ENCODE measurements around the gene PAFAH2. TPM values are rescaled to one million over a fixed set of nuclear protein-coding genes. Genes with fewer than 3 reads are reported as not detected.
A peak's percentile ranks its signal among the peaks of the same experiment; 100 is the strongest.
"Not testable (repeated sequence)": the region's sequence is repeated elsewhere in the genome, so short reads cannot be mapped to it uniquely, and the experiment has no call there.

Gene PAFAH2
- total and polyA plus RNA-seq, 8 donors = 0.58 to 25.5 (median 13.0) TPM

DNA sequence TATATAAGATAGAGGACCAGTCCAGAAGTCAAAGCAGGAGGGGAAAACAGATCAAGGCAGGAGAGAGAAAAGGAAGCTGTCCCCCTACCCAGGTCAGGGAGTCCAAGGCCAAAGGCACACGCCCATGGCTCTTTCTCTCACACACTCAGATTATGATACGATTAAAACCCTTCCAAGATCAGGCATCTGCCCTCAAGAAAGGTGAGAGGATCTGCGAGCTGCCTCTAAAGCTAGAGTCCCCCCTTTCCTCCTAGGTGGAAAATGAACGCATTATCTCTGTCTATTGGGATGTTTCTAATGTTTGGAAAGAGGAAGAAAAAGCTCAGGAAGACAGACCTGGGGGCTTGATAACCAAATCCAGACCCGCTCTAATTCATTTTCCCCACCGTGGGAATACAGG is 7.6 kb downstream of the PAFAH2 start:
- TF ChIP-seq POLR2AphosphoS5 (IDR thresholded peaks at IDR 0.05) = no peak
- TF ChIP-seq EP300 (IDR thresholded peaks at IDR 0.05) = no peak
- TF ChIP-seq POLR2A (IDR thresholded peaks at IDR 0.05) = no peak
- TF ChIP-seq, protein P1, sequence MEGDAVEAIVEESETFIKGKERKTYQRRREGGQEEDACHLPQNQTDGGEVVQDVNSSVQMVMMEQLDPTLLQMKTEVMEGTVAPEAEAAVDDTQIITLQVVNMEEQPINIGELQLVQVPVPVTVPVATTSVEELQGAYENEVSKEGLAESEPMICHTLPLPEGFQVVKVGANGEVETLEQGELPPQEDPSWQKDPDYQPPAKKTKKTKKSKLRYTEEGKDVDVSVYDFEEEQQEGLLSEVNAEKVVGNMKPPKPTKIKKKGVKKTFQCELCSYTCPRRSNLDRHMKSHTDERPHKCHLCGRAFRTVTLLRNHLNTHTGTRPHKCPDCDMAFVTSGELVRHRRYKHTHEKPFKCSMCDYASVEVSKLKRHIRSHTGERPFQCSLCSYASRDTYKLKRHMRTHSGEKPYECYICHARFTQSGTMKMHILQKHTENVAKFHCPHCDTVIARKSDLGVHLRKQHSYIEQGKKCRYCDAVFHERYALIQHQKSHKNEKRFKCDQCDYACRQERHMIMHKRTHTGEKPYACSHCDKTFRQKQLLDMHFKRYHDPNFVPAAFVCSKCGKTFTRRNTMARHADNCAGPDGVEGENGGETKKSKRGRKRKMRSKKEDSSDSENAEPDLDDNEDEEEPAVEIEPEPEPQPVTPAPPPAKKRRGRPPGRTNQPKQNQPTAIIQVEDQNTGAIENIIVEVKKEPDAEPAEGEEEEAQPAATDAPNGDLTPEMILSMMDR (IDR thresholded peaks at IDR 0.05) = no peak
- H3K4me3 ChIP-seq = peak overlapping the region in 2 of 4 donors; percentile 14 to 19
- H3K27ac ChIP-seq = peak overlapping the region in 2 of 5 donors; percentile 8 to 11
- intact Hi-C loops (cut with DNase I; ENCODE audit: low total_unique reads) = no loop called here
- DNase-seq = no peak
- peaks cover 0 to 20% (median 11%) of the 10 kb centered on the region in 4 donors for H3K4me1 ChIP-seq
- H3K27me3 ChIP-seq = no peaks in the 10 kb centered on the region
- H3K36me3 ChIP-seq = peaks cover 6 to 54% (median 51%) of the 10 kb centered on the region in 4 donors
- WGBS, 5 donors = 71 to 80% (median 74%) methylated on average over 6 of the region's 6 CpGs
- no peaks in the 10 kb centered on the region for H3K9me3 ChIP-seq

DNA sequence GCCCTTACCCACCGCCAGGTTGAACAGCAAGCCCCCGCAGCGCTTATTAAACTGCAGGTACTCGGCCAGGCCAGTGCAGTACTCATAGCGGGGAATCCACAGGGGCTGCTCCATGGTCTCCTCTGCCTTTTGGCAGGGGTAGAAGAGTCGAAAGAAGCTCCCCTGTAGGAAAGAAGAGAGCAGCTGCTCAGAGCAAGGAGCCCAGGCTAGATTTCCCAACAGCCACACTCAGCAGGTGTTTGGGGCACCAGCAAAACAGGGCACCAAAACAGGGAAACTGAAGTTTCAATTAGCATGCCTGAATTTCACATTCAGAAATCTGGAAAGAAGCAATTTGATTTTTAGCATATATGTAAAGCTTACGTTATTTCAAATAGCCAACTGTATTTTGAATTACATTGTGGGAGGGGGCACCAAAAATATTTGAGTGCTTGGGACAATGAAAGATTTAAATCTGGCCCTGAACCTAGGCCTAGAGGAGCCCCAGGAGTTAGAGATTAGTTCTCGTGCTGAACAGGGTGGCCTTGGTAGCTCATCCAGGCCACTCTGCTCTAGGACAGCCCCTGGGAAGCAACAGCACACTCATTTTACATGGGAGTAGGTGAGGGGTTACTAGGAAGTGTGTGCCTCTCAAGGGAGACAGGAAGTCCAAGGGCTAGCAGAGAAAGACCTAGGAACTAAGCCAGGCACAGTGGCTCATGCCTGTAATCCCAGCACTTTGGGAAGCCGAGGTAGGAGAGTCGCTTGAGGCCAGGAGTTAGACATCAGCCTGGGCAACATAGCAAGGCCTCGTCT is 8.2 kb downstream of the PAFAH2 start:
- peak in 1 of 2 donors; percentile 26 for DNase-seq
- Histone ChIP-seq H3K9me3 (no peaks in the 10 kb centered on the region), H3K27ac (no peak overlapping the region), H3K36me3 (peaks cover 6 to 59% (median 56%) of the 10 kb centered on the region in 4 donors), H3K27me3 (no peaks in the 10 kb centered on the region), H3K4me1 (peaks cover 0 to 20% (median 11%) of the 10 kb centered on the region in 4 donors), H3K4me3 (peak overlapping the region in 1 of 4 donors; percentile 19)
- TF ChIP-seq, protein P1 (IDR thresholded peaks at IDR 0.05) = no peak
- TF ChIP-seq POLR2A (IDR thresholded peaks at IDR 0.05) (no peak), EP300 (IDR thresholded peaks at IDR 0.05) (no peak), POLR2AphosphoS5 (IDR thresholded peaks at IDR 0.05) (no peak)
- 86 to 90% (median 89%) methylated on average over 11 of the region's 11 CpGs for WGBS, 5 donors
- intact Hi-C loops (cut with DNase I; ENCODE audit: low total_unique reads) = no loop called here

DNA sequence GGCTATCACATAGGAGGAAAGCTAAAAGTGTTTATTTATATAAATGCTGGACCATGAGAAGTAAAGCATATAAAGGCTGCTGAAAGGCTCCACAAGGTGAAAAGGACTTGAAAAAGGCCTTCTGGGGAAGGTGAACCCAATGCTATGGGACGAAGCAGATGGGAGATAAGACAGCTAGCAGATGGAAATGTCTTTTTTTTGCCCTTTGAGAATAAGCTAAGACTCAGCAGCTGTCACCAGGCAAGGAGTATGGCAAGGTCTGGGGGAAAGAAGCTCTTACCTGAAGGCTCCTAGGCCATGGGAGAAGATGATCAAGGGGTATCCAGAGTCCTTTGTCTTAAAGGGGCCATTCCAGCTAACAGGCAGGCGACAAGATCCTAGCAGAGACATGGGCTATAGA is 9.9 kb downstream of the PAFAH2 start:
- intact Hi-C loops (cut with DNase I; ENCODE audit: low total_unique reads) = no loop called here
- WGBS, 5 donors = 65 to 92% (median 87%) methylated on average over 2 of the region's 2 CpGs
- H3K9me3 ChIP-seq = no peaks in the 10 kb centered on the region
- no peak overlapping the region for H3K27ac ChIP-seq
- TF ChIP-seq, protein P1 (IDR thresholded peaks at IDR 0.05) = no peak
- no peak for TF ChIP-seq POLR2AphosphoS5 (IDR thresholded peaks at IDR 0.05)
- TF ChIP-seq EP300 (IDR thresholded peaks at IDR 0.05) = no peak
- no peak for TF ChIP-seq POLR2A (IDR thresholded peaks at IDR 0.05)
- H3K4me1 ChIP-seq = peaks cover 0 to 19% (median 11%) of the 10 kb centered on the region in 4 donors
- H3K27me3 ChIP-seq = no peaks in the 10 kb centered on the region
- DNase-seq = no peak
- H3K36me3 ChIP-seq = peaks cover 18 to 76% (median 73%) of the 10 kb centered on the region in 4 donors
- H3K4me3 ChIP-seq = no peak overlapping the region

DNA sequence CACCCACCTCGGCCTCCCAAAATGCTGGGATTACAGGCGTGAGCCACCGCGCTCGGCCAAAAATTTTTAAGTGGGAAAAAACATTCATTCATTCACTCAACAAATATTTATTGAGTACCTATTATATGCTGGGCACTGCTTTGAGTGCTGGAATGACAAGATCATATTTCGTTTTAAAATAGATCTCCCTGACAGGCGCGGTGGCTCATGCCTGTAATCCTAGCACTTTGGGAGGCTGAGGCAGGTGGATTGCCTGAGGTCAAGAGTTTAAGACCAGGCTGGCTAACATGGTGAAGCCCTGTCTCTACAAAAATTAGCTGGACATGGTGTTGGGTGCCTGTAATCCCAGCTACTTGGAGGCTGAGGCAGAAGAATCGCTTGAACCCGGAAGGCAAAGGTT is 11.1 kb downstream of the PAFAH2 start:
- H3K4me3 ChIP-seq; H3K27me3 ChIP-seq; H3K9me3 ChIP-seq; intact Hi-C loops (cut with DNase I; ENCODE audit: low total_unique reads); DNase-seq; H3K27ac ChIP-seq: not testable (repeated sequence)
- H3K36me3 ChIP-seq = peaks cover 28 to 88% (median 85%) of the 10 kb centered on the region in 4 donors
- 97 to 99% (median 98%) methylated on average over 10 of the region's 10 CpGs for WGBS, 5 donors
- peaks cover 0 to 17% (median 7%) of the 10 kb centered on the region in 4 donors for H3K4me1 ChIP-seq

DNA sequence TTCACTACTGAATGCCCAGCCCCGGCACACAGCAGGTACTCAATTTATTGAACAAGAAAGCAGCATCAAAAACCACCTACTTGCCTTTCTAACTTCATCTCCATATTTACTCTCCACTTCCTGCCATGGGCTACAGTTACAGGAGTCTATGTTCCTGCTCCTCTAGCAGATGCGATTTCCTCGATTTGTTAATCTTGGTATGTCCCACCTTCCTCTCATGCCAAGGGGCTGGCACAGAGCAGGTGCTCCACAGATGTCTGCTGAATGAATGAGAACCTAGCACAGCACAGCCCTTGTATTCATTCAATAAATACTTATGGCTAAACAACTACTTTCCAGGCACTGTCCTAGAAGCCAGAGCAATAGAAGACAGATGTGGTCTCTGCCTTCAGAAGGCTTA is 12.2 kb downstream of the PAFAH2 start:
- Histone ChIP-seq H3K36me3 (peaks cover 33 to 96% (median 94%) of the 10 kb centered on the region in 4 donors), H3K27ac (no peak overlapping the region), H3K4me1 (peaks cover 0 to 7% (median 4%) of the 10 kb centered on the region in 4 donors), H3K27me3 (no peaks in the 10 kb centered on the region), H3K9me3 (no peaks in the 10 kb centered on the region), H3K4me3 (no peak overlapping the region)
- WGBS, 5 donors = 93 to 96% (median 94%) methylated on average over 3 of the region's 3 CpGs
- TF ChIP-seq EP300 (IDR thresholded peaks at IDR 0.05) = no peak
- no peak for TF ChIP-seq POLR2AphosphoS5 (IDR thresholded peaks at IDR 0.05)
- TF ChIP-seq, protein P1 (IDR thresholded peaks at IDR 0.05) = no peak
- no peak for TF ChIP-seq POLR2A (IDR thresholded peaks at IDR 0.05)
- intact Hi-C loops (cut with DNase I; ENCODE audit: low total_unique reads) = no loop called here
- no peak for DNase-seq

Measured in stomach (tissue), 9 donors.